Measurements from ENCODE around the gene CA7.

DNA sequence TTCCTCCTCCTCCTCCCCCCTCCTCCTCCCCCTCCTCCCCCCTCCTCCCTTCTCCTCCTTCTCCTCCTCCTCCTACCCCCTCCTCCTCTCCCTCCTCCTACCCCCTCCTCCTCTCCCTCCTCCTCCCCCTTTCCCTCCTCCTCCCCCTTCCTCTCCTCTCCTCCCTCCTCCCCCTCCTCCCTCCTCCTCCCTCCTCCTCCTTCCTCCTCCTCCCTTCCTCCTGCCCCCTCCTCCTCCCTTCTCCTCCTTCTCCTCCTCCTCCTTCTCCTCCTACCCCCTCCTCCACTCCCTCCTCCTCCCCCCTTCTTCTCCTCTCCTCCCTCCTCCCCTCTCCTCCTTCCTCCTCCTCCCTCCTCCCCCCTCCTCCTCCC lies 29.5 kb downstream of the CA7 start:
- TF ChIP-seq, protein P1, sequence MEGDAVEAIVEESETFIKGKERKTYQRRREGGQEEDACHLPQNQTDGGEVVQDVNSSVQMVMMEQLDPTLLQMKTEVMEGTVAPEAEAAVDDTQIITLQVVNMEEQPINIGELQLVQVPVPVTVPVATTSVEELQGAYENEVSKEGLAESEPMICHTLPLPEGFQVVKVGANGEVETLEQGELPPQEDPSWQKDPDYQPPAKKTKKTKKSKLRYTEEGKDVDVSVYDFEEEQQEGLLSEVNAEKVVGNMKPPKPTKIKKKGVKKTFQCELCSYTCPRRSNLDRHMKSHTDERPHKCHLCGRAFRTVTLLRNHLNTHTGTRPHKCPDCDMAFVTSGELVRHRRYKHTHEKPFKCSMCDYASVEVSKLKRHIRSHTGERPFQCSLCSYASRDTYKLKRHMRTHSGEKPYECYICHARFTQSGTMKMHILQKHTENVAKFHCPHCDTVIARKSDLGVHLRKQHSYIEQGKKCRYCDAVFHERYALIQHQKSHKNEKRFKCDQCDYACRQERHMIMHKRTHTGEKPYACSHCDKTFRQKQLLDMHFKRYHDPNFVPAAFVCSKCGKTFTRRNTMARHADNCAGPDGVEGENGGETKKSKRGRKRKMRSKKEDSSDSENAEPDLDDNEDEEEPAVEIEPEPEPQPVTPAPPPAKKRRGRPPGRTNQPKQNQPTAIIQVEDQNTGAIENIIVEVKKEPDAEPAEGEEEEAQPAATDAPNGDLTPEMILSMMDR (IDR thresholded peaks at IDR 0.05 in 4 of 5, conservative IDR thresholded peaks at IDR 0.05 in 1 of 5), result no peak
- TF ChIP-seq POLR2A (IDR thresholded peaks at IDR 0.05), result no peak

All from gastrocnemius medialis (tissue), 4 donors.